ENCODE results near the gene NAP1L5.

DNA sequence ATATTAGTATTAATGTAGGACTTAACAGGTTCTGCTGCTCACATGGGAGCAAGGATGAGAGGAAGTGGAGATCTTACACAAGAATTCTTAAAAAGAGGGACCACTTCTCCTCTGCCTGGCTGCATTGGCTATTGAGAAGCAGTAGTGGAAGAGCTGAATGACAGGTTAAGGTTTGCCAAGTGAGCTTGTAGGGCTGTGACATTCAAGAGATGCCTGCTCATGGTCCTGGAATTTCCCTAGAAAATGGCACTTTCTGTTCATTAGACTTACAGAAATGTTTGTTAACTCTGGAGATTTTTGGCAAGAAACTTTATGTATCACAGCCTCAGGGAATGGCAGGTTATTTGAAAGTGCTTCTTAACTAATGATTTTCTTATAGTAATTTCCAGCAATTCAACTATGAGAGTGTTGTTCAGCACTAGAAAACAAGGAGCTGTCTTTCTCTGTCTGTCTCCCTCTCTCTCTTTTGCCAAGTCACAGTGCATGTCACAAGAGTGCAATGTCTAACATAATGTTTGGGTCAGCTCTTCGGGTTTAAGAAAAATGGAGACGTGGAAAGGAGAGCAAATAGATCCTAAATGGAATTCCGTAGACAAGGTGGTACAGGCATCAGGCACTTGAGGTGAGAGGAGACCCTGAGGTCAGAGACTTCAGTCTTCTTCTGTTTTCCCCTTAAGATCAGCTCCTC is 8.3 kb upstream of the NAP1L5 start:
- no peak for TF ChIP-seq NFYB (IDR thresholded peaks at IDR 0.05; ENCODE audit: extremely low read depth, insufficient read length)
- no peak for TF ChIP-seq CBX1 (IDR thresholded peaks at IDR 0.05; ENCODE audit: low read depth)
- TF ChIP-seq, protein P1, sequence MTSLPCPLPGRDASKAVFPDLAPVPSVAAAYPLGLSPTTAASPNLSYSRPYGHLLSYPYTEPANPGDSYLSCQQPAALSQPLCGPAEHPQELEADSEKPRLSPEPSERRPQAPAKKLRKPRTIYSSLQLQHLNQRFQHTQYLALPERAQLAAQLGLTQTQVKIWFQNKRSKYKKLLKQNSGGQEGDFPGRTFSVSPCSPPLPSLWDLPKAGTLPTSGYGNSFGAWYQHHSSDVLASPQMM (CRISPR knock-in tag; IDR thresholded peaks at IDR 0.05): no peak
- TF ChIP-seq, protein P2, sequence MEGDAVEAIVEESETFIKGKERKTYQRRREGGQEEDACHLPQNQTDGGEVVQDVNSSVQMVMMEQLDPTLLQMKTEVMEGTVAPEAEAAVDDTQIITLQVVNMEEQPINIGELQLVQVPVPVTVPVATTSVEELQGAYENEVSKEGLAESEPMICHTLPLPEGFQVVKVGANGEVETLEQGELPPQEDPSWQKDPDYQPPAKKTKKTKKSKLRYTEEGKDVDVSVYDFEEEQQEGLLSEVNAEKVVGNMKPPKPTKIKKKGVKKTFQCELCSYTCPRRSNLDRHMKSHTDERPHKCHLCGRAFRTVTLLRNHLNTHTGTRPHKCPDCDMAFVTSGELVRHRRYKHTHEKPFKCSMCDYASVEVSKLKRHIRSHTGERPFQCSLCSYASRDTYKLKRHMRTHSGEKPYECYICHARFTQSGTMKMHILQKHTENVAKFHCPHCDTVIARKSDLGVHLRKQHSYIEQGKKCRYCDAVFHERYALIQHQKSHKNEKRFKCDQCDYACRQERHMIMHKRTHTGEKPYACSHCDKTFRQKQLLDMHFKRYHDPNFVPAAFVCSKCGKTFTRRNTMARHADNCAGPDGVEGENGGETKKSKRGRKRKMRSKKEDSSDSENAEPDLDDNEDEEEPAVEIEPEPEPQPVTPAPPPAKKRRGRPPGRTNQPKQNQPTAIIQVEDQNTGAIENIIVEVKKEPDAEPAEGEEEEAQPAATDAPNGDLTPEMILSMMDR (IDR thresholded peaks at IDR 0.05 in 2 of 3, conservative IDR thresholded peaks at IDR 0.05 in 1 of 3; ENCODE audit: insufficient read depth in 2 of 3, low read depth in 1 of 3, low read length in 3 of 3): no peak
- TF ChIP-seq, protein P3, sequence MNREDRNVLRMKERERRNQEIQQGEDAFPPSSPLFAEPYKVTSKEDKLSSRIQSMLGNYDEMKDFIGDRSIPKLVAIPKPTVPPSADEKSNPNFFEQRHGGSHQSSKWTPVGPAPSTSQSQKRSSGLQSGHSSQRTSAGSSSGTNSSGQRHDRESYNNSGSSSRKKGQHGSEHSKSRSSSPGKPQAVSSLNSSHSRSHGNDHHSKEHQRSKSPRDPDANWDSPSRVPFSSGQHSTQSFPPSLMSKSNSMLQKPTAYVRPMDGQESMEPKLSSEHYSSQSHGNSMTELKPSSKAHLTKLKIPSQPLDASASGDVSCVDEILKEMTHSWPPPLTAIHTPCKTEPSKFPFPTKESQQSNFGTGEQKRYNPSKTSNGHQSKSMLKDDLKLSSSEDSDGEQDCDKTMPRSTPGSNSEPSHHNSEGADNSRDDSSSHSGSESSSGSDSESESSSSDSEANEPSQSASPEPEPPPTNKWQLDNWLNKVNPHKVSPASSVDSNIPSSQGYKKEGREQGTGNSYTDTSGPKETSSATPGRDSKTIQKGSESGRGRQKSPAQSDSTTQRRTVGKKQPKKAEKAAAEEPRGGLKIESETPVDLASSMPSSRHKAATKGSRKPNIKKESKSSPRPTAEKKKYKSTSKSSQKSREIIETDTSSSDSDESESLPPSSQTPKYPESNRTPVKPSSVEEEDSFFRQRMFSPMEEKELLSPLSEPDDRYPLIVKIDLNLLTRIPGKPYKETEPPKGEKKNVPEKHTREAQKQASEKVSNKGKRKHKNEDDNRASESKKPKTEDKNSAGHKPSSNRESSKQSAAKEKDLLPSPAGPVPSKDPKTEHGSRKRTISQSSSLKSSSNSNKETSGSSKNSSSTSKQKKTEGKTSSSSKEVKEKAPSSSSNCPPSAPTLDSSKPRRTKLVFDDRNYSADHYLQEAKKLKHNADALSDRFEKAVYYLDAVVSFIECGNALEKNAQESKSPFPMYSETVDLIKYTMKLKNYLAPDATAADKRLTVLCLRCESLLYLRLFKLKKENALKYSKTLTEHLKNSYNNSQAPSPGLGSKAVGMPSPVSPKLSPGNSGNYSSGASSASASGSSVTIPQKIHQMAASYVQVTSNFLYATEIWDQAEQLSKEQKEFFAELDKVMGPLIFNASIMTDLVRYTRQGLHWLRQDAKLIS (CRISPR knock-in tag; IDR thresholded peaks at IDR 0.05): no peak
- TF ChIP-seq POLR2A (conservative IDR thresholded peaks at IDR 0.05): no peak
- no peak for TF ChIP-seq KLF6 (CRISPR knock-in tag; IDR thresholded peaks at IDR 0.05; ENCODE audit: borderline replicate concordance)
- TF ChIP-seq ZNF766 (CRISPR knock-in tag; conservative IDR thresholded peaks at IDR 0.05): no peak
- TF ChIP-seq ZNF212 (CRISPR knock-in tag; IDR thresholded peaks at IDR 0.05): no peak

All from K562 (cell line).